IMR-90 (cell line): ENCODE results near the gene DUSP9. TPM values are rescaled to one million over a fixed set of nuclear protein-coding genes. Genes with fewer than 3 reads are reported as not detected.

ENCODE experiments used
- ATAC-seq: fragments of 200-7000 bp; cut with Tn5 transposase; 2 replicates; pipeline ENCODE4 v1.9.1; 2020; ENCODE audit warnings: low read depth, mild to moderate bottlenecking, moderate library complexity
- BruUV-seq: library from RNA; stranded (reverse); fragments of 400-500 nt; replicated peaks from 2 replicates; lab custom pipeline; 2021; lab: Mats Ljungman, UMichigan
- CTCF ChIA-PET: fragments of 300-600 bp; formaldehyde crosslinking; extraction: SDS; loops from one replicate; lab custom pipeline; 2021; ENCODE audit warnings: antibody characterized with exemption; lab: Yijun Ruan, JAX
- POLR2A ChIA-PET: fragments of 300-600 bp; sonication (Branson Sonifier 250); formaldehyde crosslinking; loops from one replicate; lab custom pipeline; 2022; ENCODE audit warnings: antibody characterized with exemption; ENCODE audit not compliant: unreplicated experiment; lab: Charles Lee
- DNase-seq: peaks from one replicate; pipeline ENCODE4 v3.0.0; 2013
- H2AFZ ChIP-seq: replicated peaks from 2 replicates; pipeline ENCODE3; 2013; ENCODE audit warnings: low read length, mild to moderate bottlenecking; ENCODE audit not compliant: poor library complexity
- H2AK5ac ChIP-seq: 2 replicates; pipeline ENCODE4 v1.6.1; 2013; ENCODE audit warnings: low read depth, low read length, inconsistent platforms
- H2AK9ac ChIP-seq: replicated peaks from 2 replicates; pipeline ENCODE3; 2013; ENCODE audit warnings: mild to moderate bottlenecking, low read depth, low read length, moderate library complexity; ENCODE audit not compliant: poor library complexity
- H2BK120ac ChIP-seq: 2 replicates; pipeline ENCODE4 v1.6.1; 2013; ENCODE audit warnings: low read depth, low read length, inconsistent platforms
- H2BK15ac ChIP-seq: 3 replicates; pipeline ENCODE4 v1.6.1; 2013; ENCODE audit warnings: low read depth, low read length, inconsistent platforms
- H2BK20ac ChIP-seq: 2 replicates; pipeline ENCODE4 v1.6.1; 2013; ENCODE audit warnings: low read depth, mild to moderate bottlenecking, inconsistent platforms, low read length, moderate library complexity
- H2BK5ac ChIP-seq: 2 replicates; pipeline ENCODE4 v1.6.1; 2013; ENCODE audit warnings: mild to moderate bottlenecking, low read depth, low read length, inconsistent platforms; ENCODE audit not compliant: poor library complexity, severe bottlenecking
- H3K14ac ChIP-seq: replicated peaks from 2 replicates; pipeline ENCODE4 v1.6.1; 2013; ENCODE audit warnings: low read depth, low read length, inconsistent platforms
- H3K18ac ChIP-seq: 2 replicates; pipeline ENCODE4 v1.6.1; 2013; ENCODE audit warnings: low read depth, low read length, control low read depth
- H3K23ac ChIP-seq: 2 replicates; pipeline ENCODE4 v1.6.1; 2013; ENCODE audit warnings: low read depth, low read length, inconsistent platforms
- H3K27ac ChIP-seq: 2 replicates; pipeline ENCODE4 v1.5.1; 2013; ENCODE audit warnings: mild to moderate bottlenecking, control low read depth, low read length; ENCODE audit not compliant: insufficient read depth
- H3K27me3 ChIP-seq: 2 replicates; pipeline ENCODE4 v1.6.1; 2013; ENCODE audit warnings: low read length; ENCODE audit not compliant: control insufficient read depth, insufficient read depth
- H3K36me3 ChIP-seq: 2 replicates; pipeline ENCODE4 v1.6.1; 2013; ENCODE audit warnings: low read length, mixed read lengths; ENCODE audit not compliant: control insufficient read depth, insufficient read depth
- H3K4ac ChIP-seq: 2 replicates; pipeline ENCODE4 v1.6.1; 2013; ENCODE audit warnings: low read depth, low read length, inconsistent platforms
- H3K4me1 ChIP-seq: 2 replicates; pipeline ENCODE4 v1.6.1; 2013; ENCODE audit warnings: low read length, mixed read lengths; ENCODE audit not compliant: control insufficient read depth, insufficient read depth
- H3K4me2 ChIP-seq: 2 replicates; pipeline ENCODE4 v1.6.1; 2013; ENCODE audit warnings: low read depth, mild to moderate bottlenecking, control low read depth, low read length, moderate library complexity
- H3K4me3 ChIP-seq: 2 replicates; pipeline ENCODE4 v1.5.1; 2013; ENCODE audit warnings: low read depth, mild to moderate bottlenecking, control low read depth, low read length, moderate library complexity; ENCODE audit not compliant: insufficient read depth
- H3K56ac ChIP-seq: 2 replicates; pipeline ENCODE4 v1.6.1; 2013; ENCODE audit warnings: low read length, inconsistent platforms; ENCODE audit not compliant: insufficient read depth; ENCODE audit errors: extremely low read depth
- H3K79me1 ChIP-seq, 2 experiments: 2 replicates each; pipeline ENCODE4 v1.6.1; 2013; ENCODE audit warnings: low read length in 2 of 2, inconsistent platforms in 1 of 2, low read depth in 1 of 2
- H3K9ac ChIP-seq: 2 replicates; pipeline ENCODE4 v1.6.1; 2013; ENCODE audit warnings: low read depth, low read length, control low read depth
- H3K9me1 ChIP-seq: 2 replicates; pipeline ENCODE4 v1.6.1; 2013; ENCODE audit warnings: low read length, inconsistent platforms; ENCODE audit not compliant: insufficient read depth
- H3K9me3 ChIP-seq: 2 replicates; pipeline ENCODE4 v1.6.1; 2013; ENCODE audit warnings: low read length; ENCODE audit not compliant: control insufficient read depth, insufficient read depth
- H4K20me1 ChIP-seq: 2 replicates; pipeline ENCODE4 v1.6.1; 2013; ENCODE audit warnings: low read length, inconsistent platforms; ENCODE audit not compliant: insufficient read depth
- H4K5ac ChIP-seq: 2 replicates; pipeline ENCODE4 v1.6.1; 2013; ENCODE audit warnings: mild to moderate bottlenecking, low read depth, low read length, control low read depth
- H4K8ac ChIP-seq, 2 experiments: 2 replicates each; pipeline ENCODE4 v1.6.1; 2013; ENCODE audit warnings: low read depth in 2 of 2, low read length in 2 of 2, control low read depth in 1 of 2, inconsistent platforms in 1 of 2
- H4K91ac ChIP-seq: 2 replicates; pipeline ENCODE4 v1.6.1; 2013; ENCODE audit warnings: low read depth, low read length, inconsistent platforms; ENCODE audit not compliant: insufficient read depth
- CEBPB ChIP-seq: IDR thresholded peaks from 2 replicates; pipeline ENCODE4 v1.6.1; 2012; ENCODE audit warnings: low read depth, low read length, improper control_type of control experiment
- ELK1 ChIP-seq: fragments of 150-350 bp; IDR thresholded peaks from 2 replicates; pipeline ENCODE4 v1.6.1; 2016; ENCODE audit warnings: low read depth, mild to moderate bottlenecking, low read length, moderate library complexity, borderline replicate concordance
- FOS ChIP-seq: fragments of 150-350 bp; IDR thresholded peaks from 2 replicates; pipeline ENCODE4 v1.6.1; 2016; ENCODE audit warnings: low read depth, low read length
- MAFK ChIP-seq: IDR thresholded peaks from 2 replicates; pipeline ENCODE4 v1.6.1; 2012; ENCODE audit warnings: low read depth, low read length, improper control_type of control experiment
- MXI1 ChIP-seq: IDR thresholded peaks from 2 replicates; pipeline ENCODE4 v1.6.1; 2012; ENCODE audit warnings: low read depth, mild to moderate bottlenecking, low read length, moderate library complexity, borderline replicate concordance
- RCOR1 ChIP-seq: IDR thresholded peaks from 2 replicates; pipeline ENCODE4 v1.6.1; 2012; ENCODE audit warnings: mild to moderate bottlenecking, low read length, improper control_type of control experiment; ENCODE audit not compliant: insufficient replicate concordance
- RFX5 ChIP-seq: IDR thresholded peaks from 2 replicates; pipeline ENCODE4 v1.8.0; 2012; ENCODE audit warnings: low read depth, mild to moderate bottlenecking, low read length, moderate library complexity
- SMC3 ChIP-seq: fragments of 150-350 bp; IDR thresholded peaks from 2 replicates; pipeline ENCODE4 v1.6.1; 2016; ENCODE audit warnings: low read depth, mild to moderate bottlenecking, antibody characterized with exemption, low read length, moderate library complexity
- USF2 ChIP-seq: fragments of 150-350 bp; IDR thresholded peaks from 2 replicates; pipeline ENCODE4 v1.6.1; 2017; ENCODE audit warnings: mild to moderate bottlenecking, antibody characterized with exemption, low read length, low read depth
- WGBS, 2 experiments: methylation state at CpG; one replicate each; pipeline versions ENCODE4 v1.1.5 to v1.1.7; 2013; ENCODE audit warnings: missing lambda C conversion rate in 2 of 2; ENCODE audit not compliant: insufficient read length in 1 of 2; ENCODE audit errors: extremely low coverage in 2 of 2; 5-methylcytosine and 5-hydroxymethylcytosine counted together
- dilution Hi-C: fragments of 300-500 bp; cut with HindIII; formaldehyde crosslinking; loops from one replicate; pipeline ENCODE4 v1.14.3; 2018; ENCODE audit warnings: low sequenced_read_pairs; ENCODE audit not compliant: unreplicated experiment
- in situ Hi-C: fragments of 300-500 bp; cut with MboI; formaldehyde crosslinking; loops from 3 replicates; pipeline ENCODE4 v1.14.3; 2019; ENCODE audit warnings: low sequenced_read_pairs, inconsistent platforms, mixed read lengths
- intact Hi-C: fragments of 100-400 bp; cut with micrococcal nuclease; formaldehyde crosslinking; loops from 2 replicates; pipeline ENCODE4 v1.10.0; 2022
- polyA plus RNA-seq, 3 experiments: library from polyadenylated mRNA; depleted of rRNA; stranded (reverse); fragments of >200 nt; gene quantifications; 2 replicates each; pipeline ENCODE4 v1.2.3, GENCODE V29; 2012; ENCODE audit warnings: low replicate concordance in 1 of 3
- total RNA-seq: library from RNA; depleted of rRNA; stranded (reverse); fragments of >200 nt; gene quantifications from 2 replicates; pipeline ENCODE4 v1.2.3, GENCODE V29; 2012
- TF ChIP-seq, protein P1 (sequence below): conservative IDR thresholded peaks from 2 replicates; pipeline ENCODE4 v1.5.1; 2012; ENCODE audit warnings: mild to moderate bottlenecking, low read depth, low read length, improper control_type of control experiment

Gene DUSP9
- total and polyA plus RNA-seq, 2 of the 4 experiments (the other 2 are of a cell fraction): under 0.01 to 0.09 TPM

GRCh38 chrX:153665726-153666306 lies 18.8 kb downstream of the DUSP9 start:
- Histone ChIP-seq H3K56ac (no peak overlapping the region), H3K4me3 (no peak overlapping the region), H2AK5ac (no peak overlapping the region), H3K9me1 (no peaks in the 10 kb centered on the region; the same call in 1 of the 2 replicates), H2BK15ac (no peak overlapping the region), H2AFZ (no peak overlapping the region), H3K14ac (no peak overlapping the region), H3K9me3 (peaks cover 2% of the 10 kb centered on the region), H4K20me1 (no peaks in the 10 kb centered on the region; the same call in 1 of the 2 replicates), H3K4ac (no peak overlapping the region), H2BK20ac (no peak overlapping the region), H3K27me3 (peaks cover 16% of the 10 kb centered on the region), H3K27ac (no peak overlapping the region), H2AK9ac (no peak overlapping the region), H2BK5ac (no peak overlapping the region), H3K79me1 (no peaks in the 10 kb centered on the region), H4K8ac (no peak overlapping the region), H2BK120ac (no peak overlapping the region), H4K5ac (no peak overlapping the region), H3K23ac (no peak overlapping the region), H4K91ac (no peak overlapping the region), H3K36me3 (no peaks in the 10 kb centered on the region), H3K4me2 (no peak overlapping the region), H3K18ac (no peak overlapping the region), H3K9ac (no peak overlapping the region), H3K4me1 (no peaks in the 10 kb centered on the region)
- POLR2A ChIA-PET: no interaction called here
- dilution Hi-C loops: no loop called here
- BruUV-seq: no TSS peak
- no peak for TF ChIP-seq MXI1
- TF ChIP-seq FOS: no peak
- TF ChIP-seq CEBPB: no peak
- TF ChIP-seq, protein P1, sequence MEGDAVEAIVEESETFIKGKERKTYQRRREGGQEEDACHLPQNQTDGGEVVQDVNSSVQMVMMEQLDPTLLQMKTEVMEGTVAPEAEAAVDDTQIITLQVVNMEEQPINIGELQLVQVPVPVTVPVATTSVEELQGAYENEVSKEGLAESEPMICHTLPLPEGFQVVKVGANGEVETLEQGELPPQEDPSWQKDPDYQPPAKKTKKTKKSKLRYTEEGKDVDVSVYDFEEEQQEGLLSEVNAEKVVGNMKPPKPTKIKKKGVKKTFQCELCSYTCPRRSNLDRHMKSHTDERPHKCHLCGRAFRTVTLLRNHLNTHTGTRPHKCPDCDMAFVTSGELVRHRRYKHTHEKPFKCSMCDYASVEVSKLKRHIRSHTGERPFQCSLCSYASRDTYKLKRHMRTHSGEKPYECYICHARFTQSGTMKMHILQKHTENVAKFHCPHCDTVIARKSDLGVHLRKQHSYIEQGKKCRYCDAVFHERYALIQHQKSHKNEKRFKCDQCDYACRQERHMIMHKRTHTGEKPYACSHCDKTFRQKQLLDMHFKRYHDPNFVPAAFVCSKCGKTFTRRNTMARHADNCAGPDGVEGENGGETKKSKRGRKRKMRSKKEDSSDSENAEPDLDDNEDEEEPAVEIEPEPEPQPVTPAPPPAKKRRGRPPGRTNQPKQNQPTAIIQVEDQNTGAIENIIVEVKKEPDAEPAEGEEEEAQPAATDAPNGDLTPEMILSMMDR: no peak
- TF ChIP-seq MAFK: no peak
- TF ChIP-seq ELK1: no peak
- no peak for TF ChIP-seq RFX5
- no peak for TF ChIP-seq USF2
- TF ChIP-seq SMC3: no peak
- no peak for TF ChIP-seq RCOR1
- no peak for ATAC-seq
- WGBS, 2 experiments: 80% methylated on average over 1 of the region's 9 CpGs; no CpG with 5 or more reads in 1 of the 2 experiments
- DNase-seq: no peak
- in situ Hi-C loops: loop anchor here (5.0 to 25.0 kb wide), 2 partner anchors 109 to 704 kb away; no protein-coding TSS in a partner anchor
- intact Hi-C loops: loop anchor here (5.0 kb wide), 2 partner anchors 634 to 724 kb away; no protein-coding TSS in a partner anchor
- CTCF ChIA-PET: interaction anchor here (0.6 to 2.5 kb wide), 3 partner anchors 48 to 111 kb away, joined by 3 to 16 read pairs (median 4); no protein-coding TSS in a partner anchor
